Activated B cell treated with CpG ODN at 0.5 μM for 24 hours (primary cell): Measurements from ENCODE around the gene CDYL. TPM values are rescaled to one million over a fixed set of nuclear protein-coding genes. Genes with fewer than 3 reads are reported as not detected.

Source experiments
- ATAC-seq: fragments of 200-7000 bp; cut with Tn5 transposase; one replicate; pipeline ENCODE4 v1.10.0; 2021; ENCODE audit warnings: low read depth, mild to moderate bottlenecking, moderate library complexity
- CTCF ChIA-PET: fragments of 350-600 bp; sonication (Branson Sonifier 250); formaldehyde crosslinking; loops from one replicate; lab custom pipeline; 2021; ENCODE audit warnings: antibody characterized with exemption; lab: Charles Lee
- POLR2A ChIA-PET: fragments of 350-600 bp; sonication (Branson Sonifier 250); formaldehyde crosslinking; loops from one replicate; lab custom pipeline; 2021; ENCODE audit warnings: antibody characterized with exemption; lab: Charles Lee
- DNase-seq: peaks from one replicate; pipeline ENCODE4 v3.0.0; 2022
- H3K27ac Mint-ChIP-seq: one replicate; pipeline ENCODE4 v1.8.0; 2020; ENCODE audit warnings: mixed read lengths
- H3K27me3 Mint-ChIP-seq: one replicate; pipeline ENCODE4 v1.8.0; 2021; ENCODE audit warnings: mixed read lengths
- H3K36me3 Mint-ChIP-seq: one replicate; pipeline ENCODE4 v1.8.0; 2021; ENCODE audit warnings: low read depth, mixed read lengths
- H3K4me1 Mint-ChIP-seq: one replicate; pipeline ENCODE4 v1.8.0; 2021; ENCODE audit warnings: mixed read lengths
- H3K4me3 Mint-ChIP-seq: one replicate; pipeline ENCODE4 v1.8.0; 2020; ENCODE audit warnings: mild to moderate bottlenecking, mixed read lengths
- H3K9me3 Mint-ChIP-seq: one replicate; pipeline ENCODE4 v1.8.0; 2020; ENCODE audit warnings: mixed read lengths
- intact Hi-C: fragments of 100-400 bp; cut with micrococcal nuclease; formaldehyde crosslinking; loops from one replicate; pipeline ENCODE4 v1.15.1; 2024
- total RNA-seq: library from RNA; stranded (reverse); gene quantifications from 2 replicates; pipeline ENCODE4 v1.2.3, GENCODE V29; 2022
- TF ChIP-seq, protein P1 (sequence below): fragments of 200-600 bp; IDR thresholded peaks from one replicate; pipeline ENCODE4 v1.8.0; 2022; ENCODE audit warnings: antibody characterized with exemption, mild to moderate bottlenecking

CDYL gene
- total RNA-seq, 1 donor from 2014 or later = 47.5 TPM

DNA sequence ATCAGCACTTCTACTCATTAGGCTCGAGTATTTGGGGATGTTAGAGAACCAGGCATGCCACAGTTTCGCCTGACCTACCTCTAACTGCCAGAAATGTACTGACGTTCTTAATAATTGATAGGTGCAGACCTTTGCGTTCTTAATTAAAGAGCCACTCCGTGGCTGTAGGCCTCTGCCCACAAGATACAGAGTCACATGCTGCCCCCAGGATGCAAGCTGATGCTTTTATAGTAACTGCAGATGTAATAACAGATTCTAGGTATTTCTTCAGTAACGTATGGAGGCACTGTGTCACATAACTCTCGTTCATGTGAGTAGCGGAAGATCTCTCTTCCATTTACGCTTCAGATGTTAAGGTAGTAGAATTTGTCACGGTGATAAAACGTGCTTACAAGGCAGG lies 114.4 kb downstream of the CDYL start:
- Mint-ChIP-seq H3K27ac (no peak overlapping the region), H3K4me1 (peaks cover 46% of the 10 kb centered on the region), H3K27me3 (no peaks in the 10 kb centered on the region), H3K4me3 (no peak overlapping the region), H3K36me3 (peaks cover 37% of the 10 kb centered on the region), H3K9me3 (no peaks in the 10 kb centered on the region)
- TF ChIP-seq, protein P1, sequence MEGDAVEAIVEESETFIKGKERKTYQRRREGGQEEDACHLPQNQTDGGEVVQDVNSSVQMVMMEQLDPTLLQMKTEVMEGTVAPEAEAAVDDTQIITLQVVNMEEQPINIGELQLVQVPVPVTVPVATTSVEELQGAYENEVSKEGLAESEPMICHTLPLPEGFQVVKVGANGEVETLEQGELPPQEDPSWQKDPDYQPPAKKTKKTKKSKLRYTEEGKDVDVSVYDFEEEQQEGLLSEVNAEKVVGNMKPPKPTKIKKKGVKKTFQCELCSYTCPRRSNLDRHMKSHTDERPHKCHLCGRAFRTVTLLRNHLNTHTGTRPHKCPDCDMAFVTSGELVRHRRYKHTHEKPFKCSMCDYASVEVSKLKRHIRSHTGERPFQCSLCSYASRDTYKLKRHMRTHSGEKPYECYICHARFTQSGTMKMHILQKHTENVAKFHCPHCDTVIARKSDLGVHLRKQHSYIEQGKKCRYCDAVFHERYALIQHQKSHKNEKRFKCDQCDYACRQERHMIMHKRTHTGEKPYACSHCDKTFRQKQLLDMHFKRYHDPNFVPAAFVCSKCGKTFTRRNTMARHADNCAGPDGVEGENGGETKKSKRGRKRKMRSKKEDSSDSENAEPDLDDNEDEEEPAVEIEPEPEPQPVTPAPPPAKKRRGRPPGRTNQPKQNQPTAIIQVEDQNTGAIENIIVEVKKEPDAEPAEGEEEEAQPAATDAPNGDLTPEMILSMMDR = no peak
- ATAC-seq = no peak
- ChIA-PET CTCF (no interaction called here), POLR2A (no interaction called here)
- no peak for DNase-seq
- intact Hi-C loops = no loop called here

DNA sequence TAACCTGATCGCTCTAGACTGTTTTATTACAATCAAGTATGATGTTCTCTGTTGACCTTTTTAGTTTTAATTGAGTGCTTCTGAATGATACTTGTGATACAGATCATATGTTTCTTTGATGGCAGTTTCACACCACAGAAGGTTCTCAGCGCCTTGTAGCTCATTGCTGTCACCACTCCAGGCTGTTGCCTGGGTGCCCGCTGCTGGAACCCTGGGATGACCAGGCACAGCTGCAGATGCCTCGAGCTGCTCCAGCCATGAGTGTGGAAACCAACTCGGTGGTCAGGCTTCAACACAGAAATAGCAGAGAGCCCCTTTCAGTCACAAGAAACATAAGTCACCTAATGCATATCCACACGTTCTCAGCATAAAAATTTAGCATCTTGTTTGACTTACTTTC lies 114.9 kb downstream of the CDYL start:
- Mint-ChIP-seq H3K27ac (peak overlapping the region; percentile 33), H3K4me1 (peaks cover 41% of the 10 kb centered on the region), H3K4me3 (no peak overlapping the region), H3K27me3 (no peaks in the 10 kb centered on the region), H3K9me3 (no peaks in the 10 kb centered on the region), H3K36me3 (peaks cover 42% of the 10 kb centered on the region)
- TF ChIP-seq, protein P1 = no peak
- ATAC-seq = no peak
- intact Hi-C loops = no loop called here
- ChIA-PET CTCF (no interaction called here), POLR2A (no interaction called here)
- DNase-seq = no peak

DNA sequence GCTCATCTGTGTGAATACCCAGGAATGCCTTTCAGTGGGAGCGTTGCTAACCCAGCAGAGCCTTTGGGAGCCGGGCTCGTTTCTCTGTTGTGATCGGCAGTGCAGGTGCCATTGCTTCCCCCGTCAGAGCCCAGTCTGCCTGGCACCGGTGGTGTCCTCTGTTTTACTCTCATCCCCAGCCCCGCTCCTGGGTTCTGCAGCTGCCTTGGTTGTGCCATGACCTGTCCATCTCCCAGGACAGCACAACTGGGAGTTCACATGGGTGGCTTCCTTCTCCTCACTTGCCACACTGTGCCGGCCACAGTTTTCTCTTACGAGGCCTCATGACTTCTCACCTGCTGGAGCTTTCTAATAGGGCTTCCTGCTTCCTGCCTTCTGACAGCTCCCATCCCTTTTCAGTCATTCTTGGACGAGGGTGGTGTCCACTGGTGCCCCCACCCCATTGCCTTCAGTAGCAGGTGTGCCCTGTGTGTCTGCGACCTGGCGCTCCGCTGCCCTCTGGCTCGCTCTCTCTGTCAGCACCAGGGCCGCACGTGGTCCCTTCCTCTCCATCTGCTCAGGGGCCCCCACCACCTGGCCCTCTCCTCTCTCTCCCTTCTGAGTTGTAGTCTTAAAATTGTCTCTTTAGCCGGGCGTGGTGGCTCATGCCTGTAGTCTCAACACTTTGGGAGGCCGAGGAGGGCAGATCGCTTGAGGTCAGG lies 116.7 kb downstream of the CDYL start:
- intact Hi-C loops = no loop called here
- ChIA-PET CTCF (no interaction called here), POLR2A (no interaction called here)
- TF ChIP-seq, protein P1 = no peak
- Mint-ChIP-seq H3K27ac (peak overlapping the region; percentile 8), H3K27me3 (no peaks in the 10 kb centered on the region), H3K4me3 (no peak overlapping the region), H3K36me3 (peaks cover 57% of the 10 kb centered on the region), H3K4me1 (peaks cover 27% of the 10 kb centered on the region), H3K9me3 (no peaks in the 10 kb centered on the region)
- ATAC-seq (no peak), DNase-seq (no peak)

DNA sequence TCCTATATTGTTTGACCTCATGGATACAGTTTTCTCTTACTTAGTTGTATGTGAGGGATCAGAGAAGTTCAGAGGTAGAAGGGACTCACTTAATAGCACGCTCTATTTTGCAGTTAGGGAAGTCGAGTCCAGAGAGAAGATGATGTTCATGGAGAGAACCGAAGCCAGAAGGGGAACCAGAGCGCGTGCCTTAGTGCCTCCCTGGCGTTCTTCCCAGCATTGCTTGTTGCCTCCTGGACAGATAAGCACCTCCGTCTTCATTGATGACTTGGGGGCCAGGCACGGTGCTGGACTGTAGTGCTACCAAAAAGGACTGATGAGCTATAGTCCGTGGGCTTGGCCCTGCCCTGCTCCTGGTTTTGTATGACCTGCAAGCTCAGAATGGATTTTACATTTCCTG lies 117.8 kb downstream of the CDYL start:
- Mint-ChIP-seq H3K4me1 (peaks cover 18% of the 10 kb centered on the region), H3K4me3 (no peak overlapping the region), H3K27me3 (no peaks in the 10 kb centered on the region), H3K36me3 (peaks cover 65% of the 10 kb centered on the region), H3K9me3 (peaks cover 3% of the 10 kb centered on the region), H3K27ac (no peak overlapping the region)
- ChIA-PET POLR2A (no interaction called here), CTCF (no interaction called here)
- TF ChIP-seq, protein P1 = no peak
- intact Hi-C loops = no loop called here
- ATAC-seq (no peak), DNase-seq (no peak)

DNA sequence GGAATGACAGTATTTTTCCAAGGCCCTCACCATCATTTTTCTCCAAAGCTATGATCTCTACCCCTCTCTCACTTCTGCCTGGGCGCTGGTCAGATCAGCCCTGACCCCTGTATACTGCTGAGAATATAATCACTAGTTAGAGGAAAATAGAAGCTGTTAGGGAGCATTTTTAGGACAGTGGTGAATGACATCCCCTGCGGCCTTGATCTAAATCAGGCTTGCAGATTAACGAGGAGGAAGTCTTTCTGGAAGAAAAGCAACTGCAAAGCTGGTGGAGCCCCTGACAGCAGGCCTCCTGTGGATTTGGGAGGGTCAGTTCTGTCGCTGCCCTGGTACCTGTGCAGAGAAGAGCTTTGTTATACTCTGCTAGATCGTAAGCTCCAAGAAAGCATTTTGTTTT lies 119.8 kb downstream of the CDYL start:
- Mint-ChIP-seq H3K9me3 (peaks cover 5% of the 10 kb centered on the region), H3K4me3 (no peak overlapping the region), H3K4me1 (peaks cover 4% of the 10 kb centered on the region), H3K36me3 (peaks cover 74% of the 10 kb centered on the region), H3K27me3 (no peaks in the 10 kb centered on the region), H3K27ac (no peak overlapping the region)
- DNase-seq (no peak), ATAC-seq (no peak)
- TF ChIP-seq, protein P1 = no peak
- CTCF ChIA-PET = no interaction called here
- intact Hi-C loops = no loop called here
- POLR2A ChIA-PET = no interaction called here
